WTC11 (cell line): Measurements from ENCODE around the gene SLC23A2.

Source experiments
- CBFB ChIP-seq: sonication (generic); formaldehyde crosslinking; IDR thresholded peaks from 2 replicates; pipeline ENCODE4 v1.8.1; 2022; ENCODE audit warnings: mild to moderate bottlenecking, low read depth, missing genetic modification reagents
- SP1 ChIP-seq: sonication (generic); formaldehyde crosslinking; conservative IDR thresholded peaks from 2 replicates; pipeline ENCODE4 v1.8.1; 2022; ENCODE audit warnings: missing genetic modification reagents
- ZBTB21 ChIP-seq: sonication (generic); formaldehyde crosslinking; IDR thresholded peaks from 2 replicates; pipeline ENCODE4 v1.8.1; 2023; ENCODE audit warnings: mild to moderate bottlenecking, missing genetic modification reagents, borderline replicate concordance
- ZNF232 ChIP-seq: sonication (generic); formaldehyde crosslinking; IDR thresholded peaks from 2 replicates; pipeline ENCODE4 v1.8.0; 2022; ENCODE audit warnings: mild to moderate bottlenecking, missing genetic modification reagents
- ZNF317 ChIP-seq: sonication (generic); formaldehyde crosslinking; IDR thresholded peaks from 2 replicates; pipeline ENCODE4 v1.8.1; 2023; ENCODE audit warnings: low read depth, mild to moderate bottlenecking, moderate library complexity, missing genetic modification reagents, borderline replicate concordance
- TF ChIP-seq, protein P1 (sequence below): fragments of 200-600 bp; IDR thresholded peaks from 2 replicates; pipeline ENCODE4 v1.8.0; 2022; ENCODE audit warnings: antibody characterized with exemption
- TF ChIP-seq, protein P2 (sequence below): sonication (generic); formaldehyde crosslinking; IDR thresholded peaks from 2 replicates; pipeline ENCODE4 v1.8.0; 2022; ENCODE audit warnings: mild to moderate bottlenecking, missing genetic modification reagents
- TF ChIP-seq, protein P3 (sequence below): sonication (generic); formaldehyde crosslinking; IDR thresholded peaks from 2 replicates; pipeline ENCODE4 v1.8.1; 2022; ENCODE audit warnings: low read depth, missing genetic modification reagents, borderline replicate concordance
- TF ChIP-seq, protein P4 (sequence below): sonication (generic); formaldehyde crosslinking; IDR thresholded peaks from 2 replicates; pipeline ENCODE4 v1.8.1; 2023; ENCODE audit warnings: mild to moderate bottlenecking, moderate library complexity, missing genetic modification reagents
- TF ChIP-seq, protein P5 (sequence below): sonication (generic); formaldehyde crosslinking; IDR thresholded peaks from 2 replicates; pipeline ENCODE4 v1.8.0; 2022; ENCODE audit warnings: mild to moderate bottlenecking, missing genetic modification reagents

DNA sequence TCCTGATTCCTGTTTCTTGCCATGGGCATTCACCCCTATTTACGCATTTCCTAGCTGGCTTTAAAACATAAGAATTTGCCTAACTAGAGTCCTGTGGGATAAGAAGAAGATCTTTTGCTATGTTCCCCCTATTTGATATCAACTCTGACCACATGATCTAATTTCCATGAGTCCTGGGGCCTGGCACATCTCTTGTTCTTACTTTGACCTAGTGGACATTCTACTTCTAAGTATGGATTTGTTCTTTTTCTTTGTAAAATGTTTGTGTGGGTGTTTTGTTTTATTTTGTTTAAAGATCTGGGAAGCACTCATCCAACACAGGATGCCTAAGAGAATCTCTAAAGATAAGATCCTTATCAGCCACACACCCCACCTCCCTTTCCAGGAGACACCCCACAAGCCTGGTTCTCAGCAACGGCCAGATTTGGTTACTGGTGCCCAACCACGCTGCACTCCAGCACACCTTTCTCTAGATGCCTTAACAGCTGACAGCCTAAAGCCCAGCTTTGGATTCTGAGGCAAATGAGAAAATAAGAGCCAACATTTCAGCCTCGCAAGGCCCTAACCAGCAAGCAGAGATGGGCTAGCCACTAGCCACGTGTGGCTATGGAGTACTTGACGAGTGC, 74.7 kb downstream of the SLC23A2 start:
- TF ChIP-seq, protein P1, sequence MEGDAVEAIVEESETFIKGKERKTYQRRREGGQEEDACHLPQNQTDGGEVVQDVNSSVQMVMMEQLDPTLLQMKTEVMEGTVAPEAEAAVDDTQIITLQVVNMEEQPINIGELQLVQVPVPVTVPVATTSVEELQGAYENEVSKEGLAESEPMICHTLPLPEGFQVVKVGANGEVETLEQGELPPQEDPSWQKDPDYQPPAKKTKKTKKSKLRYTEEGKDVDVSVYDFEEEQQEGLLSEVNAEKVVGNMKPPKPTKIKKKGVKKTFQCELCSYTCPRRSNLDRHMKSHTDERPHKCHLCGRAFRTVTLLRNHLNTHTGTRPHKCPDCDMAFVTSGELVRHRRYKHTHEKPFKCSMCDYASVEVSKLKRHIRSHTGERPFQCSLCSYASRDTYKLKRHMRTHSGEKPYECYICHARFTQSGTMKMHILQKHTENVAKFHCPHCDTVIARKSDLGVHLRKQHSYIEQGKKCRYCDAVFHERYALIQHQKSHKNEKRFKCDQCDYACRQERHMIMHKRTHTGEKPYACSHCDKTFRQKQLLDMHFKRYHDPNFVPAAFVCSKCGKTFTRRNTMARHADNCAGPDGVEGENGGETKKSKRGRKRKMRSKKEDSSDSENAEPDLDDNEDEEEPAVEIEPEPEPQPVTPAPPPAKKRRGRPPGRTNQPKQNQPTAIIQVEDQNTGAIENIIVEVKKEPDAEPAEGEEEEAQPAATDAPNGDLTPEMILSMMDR: no peak
- no peak for TF ChIP-seq ZNF232 (CRISPR knock-in tag)
- no peak for TF ChIP-seq ZBTB21 (CRISPR knock-in tag)
- no peak for TF ChIP-seq SP1
- TF ChIP-seq, protein P2, sequence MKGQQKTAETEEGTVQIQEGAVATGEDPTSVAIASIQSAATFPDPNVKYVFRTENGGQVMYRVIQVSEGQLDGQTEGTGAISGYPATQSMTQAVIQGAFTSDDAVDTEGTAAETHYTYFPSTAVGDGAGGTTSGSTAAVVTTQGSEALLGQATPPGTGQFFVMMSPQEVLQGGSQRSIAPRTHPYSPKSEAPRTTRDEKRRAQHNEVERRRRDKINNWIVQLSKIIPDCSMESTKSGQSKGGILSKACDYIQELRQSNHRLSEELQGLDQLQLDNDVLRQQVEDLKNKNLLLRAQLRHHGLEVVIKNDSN (CRISPR knock-in tag): no peak
- TF ChIP-seq CBFB (CRISPR knock-in tag): no peak
- TF ChIP-seq, protein P3, sequence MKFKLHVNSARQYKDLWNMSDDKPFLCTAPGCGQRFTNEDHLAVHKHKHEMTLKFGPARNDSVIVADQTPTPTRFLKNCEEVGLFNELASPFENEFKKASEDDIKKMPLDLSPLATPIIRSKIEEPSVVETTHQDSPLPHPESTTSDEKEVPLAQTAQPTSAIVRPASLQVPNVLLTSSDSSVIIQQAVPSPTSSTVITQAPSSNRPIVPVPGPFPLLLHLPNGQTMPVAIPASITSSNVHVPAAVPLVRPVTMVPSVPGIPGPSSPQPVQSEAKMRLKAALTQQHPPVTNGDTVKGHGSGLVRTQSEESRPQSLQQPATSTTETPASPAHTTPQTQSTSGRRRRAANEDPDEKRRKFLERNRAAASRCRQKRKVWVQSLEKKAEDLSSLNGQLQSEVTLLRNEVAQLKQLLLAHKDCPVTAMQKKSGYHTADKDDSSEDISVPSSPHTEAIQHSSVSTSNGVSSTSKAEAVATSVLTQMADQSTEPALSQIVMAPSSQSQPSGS: no peak
- TF ChIP-seq, protein P4, sequence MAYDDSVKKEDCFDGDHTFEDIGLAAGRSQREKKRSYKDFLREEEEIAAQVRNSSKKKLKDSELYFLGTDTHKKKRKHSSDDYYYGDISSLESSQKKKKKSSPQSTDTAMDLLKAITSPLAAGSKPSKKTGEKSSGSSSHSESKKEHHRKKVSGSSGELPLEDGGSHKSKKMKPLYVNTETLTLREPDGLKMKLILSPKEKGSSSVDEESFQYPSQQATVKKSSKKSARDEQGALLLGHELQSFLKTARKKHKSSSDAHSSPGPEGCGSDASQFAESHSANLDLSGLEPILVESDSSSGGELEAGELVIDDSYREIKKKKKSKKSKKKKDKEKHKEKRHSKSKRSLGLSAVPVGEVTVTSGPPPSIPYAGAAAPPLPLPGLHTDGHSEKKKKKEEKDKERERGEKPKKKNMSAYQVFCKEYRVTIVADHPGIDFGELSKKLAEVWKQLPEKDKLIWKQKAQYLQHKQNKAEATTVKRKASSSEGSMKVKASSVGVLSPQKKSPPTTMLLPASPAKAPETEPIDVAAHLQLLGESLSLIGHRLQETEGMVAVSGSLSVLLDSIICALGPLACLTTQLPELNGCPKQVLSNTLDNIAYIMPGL (CRISPR knock-in tag): no peak
- TF ChIP-seq ZNF317: no peak
- TF ChIP-seq, protein P5, sequence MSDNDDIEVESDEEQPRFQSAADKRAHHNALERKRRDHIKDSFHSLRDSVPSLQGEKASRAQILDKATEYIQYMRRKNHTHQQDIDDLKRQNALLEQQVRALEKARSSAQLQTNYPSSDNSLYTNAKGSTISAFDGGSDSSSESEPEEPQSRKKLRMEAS: no peak
